ENCODE results near the gene SLC25A22.

Gene SLC25A22

DNA sequence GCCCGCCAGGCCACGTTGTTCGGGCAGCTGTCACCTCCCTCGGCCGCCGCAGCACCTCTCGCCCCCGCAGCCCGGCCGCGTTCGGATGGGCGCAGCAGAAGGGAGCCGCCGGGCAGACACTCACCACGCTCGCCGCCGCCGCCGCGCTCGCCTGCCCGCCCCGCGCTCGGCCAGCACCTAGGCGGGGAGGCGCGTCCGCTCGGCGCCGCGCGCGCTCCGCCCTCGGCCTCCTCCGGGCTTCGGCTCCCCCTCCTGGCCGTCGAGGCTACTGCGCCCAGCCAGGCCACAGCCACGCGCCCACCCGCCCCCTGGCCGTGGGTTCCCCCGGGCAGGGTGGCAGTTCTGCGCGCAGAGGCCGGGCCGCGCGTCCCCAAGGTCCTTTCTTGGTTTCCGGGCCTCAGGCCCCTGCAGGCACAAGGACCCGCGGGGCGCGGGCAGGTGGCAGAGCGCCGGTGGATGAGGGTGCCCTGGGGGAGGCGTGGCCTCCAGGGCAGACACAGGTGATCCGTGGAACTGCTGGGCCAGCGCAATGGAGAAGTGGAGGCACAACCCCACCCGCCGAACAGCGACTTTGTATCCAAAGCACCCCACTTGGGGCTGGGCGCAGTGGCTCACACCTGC lies at the start of gene SLC25A22:
Gene SLC25A22, minus strand, starts transcription at position 189 of the 621 bp plus-strand sequence. CDS start 3,275 bp downstream, outside the sequence.
- DNase-seq (ENCODE audit: extremely low read depth in 1 of 2, low read depth in 1 of 2): peak; percentile 71 to 77

DNA sequence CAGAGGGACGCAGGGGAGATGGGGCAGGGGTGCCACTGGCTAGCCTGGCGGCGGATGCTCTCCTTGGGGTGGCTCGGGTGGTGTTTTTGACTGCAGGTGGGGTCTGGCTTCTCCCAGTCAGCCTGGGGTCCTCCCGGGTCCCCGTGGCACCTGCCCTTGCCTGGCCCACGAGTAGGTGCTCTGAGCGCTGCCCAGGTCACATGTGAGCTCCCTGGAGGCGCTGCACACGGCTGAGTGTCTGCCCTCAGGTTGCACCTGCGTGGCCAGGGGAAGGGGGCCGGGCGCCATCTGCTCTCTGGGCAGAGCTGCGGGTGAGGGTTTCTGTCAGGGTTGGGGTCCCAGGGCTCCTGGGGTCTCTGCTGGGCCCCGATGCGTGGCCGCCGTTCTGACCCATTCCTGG lies 49.8 kb upstream of the SLC25A22 start:
- DNase-seq (ENCODE audit: extremely low read depth in 1 of 2, low read depth in 1 of 2): no peak

DNA sequence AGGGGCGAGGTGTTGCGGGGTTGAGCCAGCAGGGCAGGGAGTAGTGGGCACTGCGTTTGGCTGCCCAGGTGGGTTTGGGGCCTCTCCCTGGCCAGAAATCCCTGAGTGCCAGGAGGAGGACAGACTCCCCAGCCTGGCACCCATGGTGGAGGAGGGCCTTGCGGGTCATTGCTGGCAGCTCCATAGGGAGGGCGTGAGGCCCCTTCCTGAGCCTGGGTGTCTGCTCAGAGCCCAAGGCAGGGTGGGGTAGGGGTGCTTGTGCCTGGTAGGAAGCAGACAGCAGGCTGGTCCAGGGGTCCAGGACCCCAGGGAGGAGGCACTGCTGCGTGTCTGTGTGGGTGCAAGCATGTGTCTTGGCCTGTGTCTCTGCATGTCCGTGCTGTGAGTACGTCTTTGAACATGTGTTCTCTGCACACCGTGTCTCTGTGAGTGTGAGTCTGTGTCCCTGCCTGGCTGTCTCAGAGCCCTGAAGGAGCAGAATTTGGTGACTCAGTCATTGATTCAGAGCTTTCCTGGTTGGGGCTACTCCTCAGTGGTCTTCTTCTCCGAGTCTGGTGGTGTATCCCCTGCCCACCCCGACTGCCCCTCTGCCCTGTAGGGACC lies 48.5 kb upstream of the SLC25A22 start:
- DNase-seq (ENCODE audit: extremely low read depth in 1 of 2, low read depth in 1 of 2): no peak

DNA sequence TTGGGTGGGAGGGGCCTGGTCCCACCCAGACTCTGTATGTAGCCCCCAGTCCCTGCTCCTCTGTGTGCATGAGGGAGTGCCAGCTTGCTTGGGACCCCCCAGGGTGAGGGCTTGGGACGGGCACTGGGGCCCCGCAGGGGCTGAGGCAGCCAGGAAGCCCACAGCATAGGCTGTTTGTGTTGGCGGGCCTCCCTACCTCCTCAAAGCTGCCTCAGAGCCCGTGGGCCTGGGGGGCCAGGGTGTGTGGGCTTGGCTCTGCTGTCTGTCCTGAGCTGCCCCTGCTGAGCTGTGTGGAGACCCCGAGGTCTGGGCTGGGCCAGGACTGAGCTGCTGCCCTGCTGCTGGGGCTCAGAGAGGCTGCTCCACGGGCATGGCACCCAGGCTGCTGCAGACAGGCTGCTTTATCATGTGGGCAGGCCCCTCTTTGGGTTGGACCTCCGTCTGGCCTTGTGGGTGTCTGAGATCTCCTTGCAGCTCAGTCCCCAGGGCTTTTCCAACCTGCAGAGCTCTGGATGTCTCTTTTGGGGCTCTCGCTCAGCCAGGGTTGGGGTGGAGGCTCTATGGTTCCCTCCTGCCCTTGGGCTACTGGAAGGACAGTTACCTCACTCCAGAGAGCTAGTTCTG lies 47.9 kb upstream of the SLC25A22 start:
- DNase-seq (ENCODE audit: extremely low read depth in 1 of 2, low read depth in 1 of 2): no peak

DNA sequence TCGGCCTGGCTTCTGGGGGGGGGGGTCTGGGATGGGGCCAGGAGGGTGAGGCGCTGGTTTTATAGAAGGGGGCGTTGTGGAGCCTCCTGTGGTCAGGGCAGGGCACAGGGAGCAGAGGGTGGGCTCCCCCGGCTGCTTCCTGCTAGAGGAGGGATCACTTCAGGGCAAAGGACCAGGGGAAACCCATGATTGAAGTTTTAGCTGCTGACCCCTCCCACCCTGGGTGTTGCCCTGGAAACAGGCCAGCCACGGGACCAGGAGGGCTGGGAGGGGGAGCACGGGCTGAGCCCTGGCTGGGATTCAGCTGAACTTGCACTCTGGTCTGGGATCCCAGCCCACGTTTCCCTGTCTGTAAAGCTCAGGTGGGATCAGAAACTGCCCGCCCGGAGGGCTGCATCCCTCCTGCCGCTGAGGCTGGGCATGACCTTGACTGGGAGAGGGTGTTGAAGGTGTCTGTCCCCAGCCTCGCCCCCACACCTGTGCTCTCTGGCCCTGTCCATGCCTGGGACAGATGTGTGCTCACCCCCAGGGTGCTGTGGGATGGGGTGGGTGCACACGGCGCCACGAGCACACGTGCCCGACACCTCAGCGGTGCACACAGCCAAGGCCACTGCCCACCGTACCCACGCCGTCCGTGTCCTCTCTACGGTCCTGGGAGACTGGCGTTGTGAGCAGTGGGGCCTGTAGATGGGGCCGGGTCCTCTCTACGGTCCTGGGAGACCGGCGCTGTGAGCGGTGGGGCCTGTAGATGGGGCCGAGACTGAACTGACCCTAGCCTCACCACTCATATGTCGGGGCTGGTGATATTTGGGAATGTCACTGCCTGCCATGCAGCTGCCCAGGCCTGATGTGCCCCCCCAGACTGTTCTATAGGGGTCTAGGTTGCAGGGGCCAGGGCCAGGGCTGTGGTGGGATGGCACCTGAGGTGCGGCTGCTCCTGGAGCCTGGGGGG lies 46.9 kb upstream of the SLC25A22 start:
- DNase-seq (ENCODE audit: extremely low read depth in 1 of 2, low read depth in 1 of 2): no peak

DNA sequence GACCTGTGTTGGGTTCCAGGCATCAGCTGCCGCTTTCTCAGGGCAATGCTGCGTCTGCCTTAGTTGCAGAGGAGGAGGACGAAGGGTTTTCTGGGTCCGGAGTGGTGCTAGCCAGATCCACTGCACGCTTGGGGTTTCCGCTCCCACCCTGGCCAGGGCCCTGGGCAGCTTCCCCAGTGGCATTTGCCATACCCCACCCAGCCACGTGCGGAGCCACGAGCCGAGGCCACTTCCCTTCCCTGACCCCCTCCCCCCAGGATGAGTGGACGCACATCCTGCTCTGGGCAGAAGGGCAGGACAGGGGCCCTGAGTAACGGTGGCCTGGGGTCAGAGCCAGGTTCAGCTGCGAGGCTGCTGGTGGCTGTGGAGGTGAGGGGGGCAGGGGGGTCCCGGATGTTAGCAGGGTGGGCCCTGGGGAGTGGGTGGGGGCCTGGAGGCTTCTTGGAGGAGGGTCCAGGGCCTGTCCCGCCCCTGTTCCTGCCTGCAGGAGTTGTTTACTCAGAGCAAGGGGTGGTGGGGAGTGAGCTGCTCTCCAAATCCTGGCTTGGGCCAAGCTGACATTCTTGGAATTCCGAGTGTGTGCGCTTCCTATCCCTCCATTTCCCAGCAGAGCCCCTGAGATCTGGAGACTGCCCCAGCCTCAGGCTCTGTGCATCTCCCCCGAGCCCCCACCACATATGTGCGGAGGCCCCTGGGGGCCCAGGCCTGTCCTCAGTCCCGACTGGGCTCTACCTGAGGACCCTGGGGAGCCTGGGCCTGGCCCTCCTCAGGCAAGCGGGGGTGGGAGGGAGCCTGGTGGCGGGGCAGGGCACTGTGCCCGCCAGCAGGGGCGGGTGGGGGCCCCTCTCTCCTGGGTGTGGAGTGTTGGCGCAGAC lies 46.0 kb upstream of the SLC25A22 start:
- DNase-seq (ENCODE audit: extremely low read depth in 1 of 2, low read depth in 1 of 2): no peak

DNA sequence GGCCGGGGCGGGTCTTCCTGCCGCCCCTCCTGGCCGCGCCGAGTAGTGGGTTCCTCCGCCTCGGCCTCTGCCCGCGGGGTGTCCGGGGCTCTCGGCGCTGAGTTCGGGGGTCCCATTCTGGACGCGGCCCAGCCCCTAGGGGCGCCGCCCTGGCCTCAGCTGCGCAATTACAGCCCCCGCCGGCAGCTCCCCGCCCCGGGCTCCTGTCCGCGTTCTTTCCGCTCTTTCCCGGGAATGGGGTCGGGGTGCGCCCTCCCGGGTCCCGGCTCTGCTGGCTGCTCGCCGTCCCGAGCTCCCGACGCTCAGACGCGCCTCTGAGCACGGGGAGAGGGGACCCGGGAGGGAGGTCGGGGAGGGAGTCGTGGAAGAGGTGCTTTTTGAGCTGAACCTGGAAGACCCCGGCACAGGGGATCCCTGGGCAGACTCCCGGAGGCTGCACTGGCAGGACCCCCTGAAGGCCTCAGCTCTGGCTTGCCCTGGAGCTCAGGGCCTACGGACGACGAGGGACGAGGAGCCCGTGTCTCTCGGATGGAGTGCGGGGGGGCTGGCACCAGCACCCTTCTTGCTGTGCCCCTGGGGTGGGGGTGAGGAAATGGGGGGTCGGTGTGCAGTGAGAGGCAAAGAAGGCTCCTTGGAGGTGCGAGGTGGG lies 45.1 kb upstream of the SLC25A22 start:
- no peak for DNase-seq (ENCODE audit: extremely low read depth in 1 of 2, low read depth in 1 of 2)

DNA sequence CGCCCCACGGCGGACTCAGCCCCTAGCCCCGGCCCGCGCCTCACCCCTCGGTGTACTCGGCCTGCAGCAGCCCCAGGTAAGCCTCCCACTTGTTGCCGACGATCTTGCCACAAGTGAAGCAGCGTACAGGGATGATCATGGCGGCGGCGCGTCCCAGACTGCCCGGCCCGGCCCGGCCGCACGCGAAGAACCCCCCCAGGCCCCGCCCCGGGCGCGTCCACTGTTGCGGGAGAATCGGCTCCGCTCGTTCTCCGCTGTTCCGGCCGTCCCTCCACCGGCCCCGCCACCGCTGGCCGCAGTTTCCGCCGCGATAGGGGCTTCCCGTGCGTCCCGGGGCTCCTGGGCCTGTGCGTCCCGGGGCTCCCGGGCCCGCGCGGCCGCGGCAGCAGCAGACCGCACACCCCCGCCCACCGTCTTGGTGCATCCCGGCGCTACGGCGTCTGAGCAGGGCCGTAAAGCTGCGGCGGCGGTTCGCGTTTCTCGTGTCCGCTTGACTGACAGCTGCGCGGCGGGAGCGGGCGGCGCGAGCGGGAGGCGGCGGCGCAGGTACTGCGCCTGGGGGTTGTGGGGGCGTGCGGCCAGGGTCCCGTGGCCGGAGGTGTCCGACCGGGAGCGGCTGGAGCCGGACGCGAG lies 44.4 kb upstream of the SLC25A22 start, which contains the start of the genes POLR2L and TSPAN4:
Gene POLR2L, minus strand, starts transcription at position 160 of the 633 bp plus-strand sequence. Its CDS starts 21 bp downstream, at position 139.
Gene TSPAN4, plus strand, starts transcription at position 483 of the 633 bp plus-strand sequence. CDS start 7,453 bp downstream, outside the sequence.
- DNase-seq (ENCODE audit: extremely low read depth in 1 of 2, low read depth in 1 of 2): peak; percentile 75 to 76

DNA sequence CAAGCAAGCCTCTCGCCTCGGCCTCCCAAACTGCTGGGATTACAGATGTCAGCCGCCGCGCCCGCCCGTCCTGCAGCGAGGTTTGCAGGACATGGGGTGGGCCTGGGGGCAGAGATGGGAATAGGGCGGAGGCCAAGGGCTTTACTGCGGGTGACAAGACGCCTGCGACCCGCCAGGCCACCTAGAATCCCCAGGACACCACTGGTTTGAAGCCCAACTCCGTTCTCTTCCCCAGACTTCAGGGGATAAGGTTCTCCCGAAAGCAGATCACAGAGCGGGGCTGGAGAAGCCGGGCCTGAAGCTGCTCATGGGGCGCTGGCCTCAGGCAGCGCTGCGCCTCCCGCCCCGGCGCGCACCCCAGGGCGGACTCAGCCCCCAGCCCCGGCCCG lies 43.9 kb upstream of the SLC25A22 start:
- DNase-seq (ENCODE audit: extremely low read depth in 1 of 2, low read depth in 1 of 2): no peak

DNA sequence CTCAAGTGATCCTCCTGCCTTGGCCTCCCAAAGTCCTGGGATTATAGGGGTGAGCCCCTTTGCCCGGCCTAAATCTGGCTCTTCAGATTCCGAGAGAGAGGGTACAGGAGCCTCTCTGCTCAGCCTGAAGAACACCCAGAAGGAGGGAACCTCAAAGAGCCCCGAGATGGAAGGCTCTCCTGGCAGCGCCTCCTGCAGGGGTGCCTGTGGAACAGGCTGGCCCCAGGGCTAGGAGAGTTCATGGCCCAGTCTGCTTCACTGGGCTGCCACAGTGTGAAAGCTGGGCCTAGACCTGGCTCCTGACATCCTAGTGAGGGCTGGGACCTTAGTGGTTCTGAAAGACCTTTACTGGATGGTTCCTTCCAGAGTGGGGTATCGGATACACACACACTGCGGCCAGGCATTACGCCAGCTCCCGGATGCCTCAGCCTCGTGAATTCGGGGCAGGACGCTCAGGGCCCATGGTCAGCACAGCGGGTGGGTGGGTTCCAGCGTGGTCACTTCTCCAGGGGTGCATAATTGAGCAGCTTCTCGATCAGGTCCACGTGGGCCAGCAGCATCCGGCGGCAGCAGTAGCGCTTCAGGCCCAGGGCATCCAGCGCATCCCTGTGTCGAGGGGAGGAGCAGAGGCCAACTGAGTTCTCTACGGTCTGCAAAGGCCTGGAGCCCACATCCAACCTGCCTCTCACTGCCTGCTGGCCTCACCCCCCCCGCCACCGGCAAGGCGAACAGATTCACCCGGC lies 42.0 kb upstream of the SLC25A22 start:
- DNase-seq (ENCODE audit: extremely low read depth in 1 of 2, low read depth in 1 of 2): no peak

DNA sequence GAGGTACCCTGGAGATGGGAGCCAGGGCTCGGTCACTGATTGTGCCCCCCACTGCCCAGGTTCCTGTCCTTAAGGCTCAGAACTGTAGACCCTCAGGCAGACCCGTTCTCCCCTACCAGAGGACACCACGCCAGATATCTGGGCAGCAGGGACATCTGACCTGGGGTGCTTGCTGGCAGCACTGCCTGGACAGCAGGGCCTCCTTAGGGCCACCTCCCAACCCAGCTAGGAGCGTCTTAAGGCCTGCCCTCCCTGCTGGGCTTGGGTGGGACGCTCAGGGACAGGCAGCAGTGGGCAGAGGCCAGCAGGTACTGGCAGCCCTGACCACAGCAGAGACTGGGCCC lies 41.2 kb upstream of the SLC25A22 start:
- DNase-seq (ENCODE audit: extremely low read depth in 1 of 2, low read depth in 1 of 2): no peak

DNA sequence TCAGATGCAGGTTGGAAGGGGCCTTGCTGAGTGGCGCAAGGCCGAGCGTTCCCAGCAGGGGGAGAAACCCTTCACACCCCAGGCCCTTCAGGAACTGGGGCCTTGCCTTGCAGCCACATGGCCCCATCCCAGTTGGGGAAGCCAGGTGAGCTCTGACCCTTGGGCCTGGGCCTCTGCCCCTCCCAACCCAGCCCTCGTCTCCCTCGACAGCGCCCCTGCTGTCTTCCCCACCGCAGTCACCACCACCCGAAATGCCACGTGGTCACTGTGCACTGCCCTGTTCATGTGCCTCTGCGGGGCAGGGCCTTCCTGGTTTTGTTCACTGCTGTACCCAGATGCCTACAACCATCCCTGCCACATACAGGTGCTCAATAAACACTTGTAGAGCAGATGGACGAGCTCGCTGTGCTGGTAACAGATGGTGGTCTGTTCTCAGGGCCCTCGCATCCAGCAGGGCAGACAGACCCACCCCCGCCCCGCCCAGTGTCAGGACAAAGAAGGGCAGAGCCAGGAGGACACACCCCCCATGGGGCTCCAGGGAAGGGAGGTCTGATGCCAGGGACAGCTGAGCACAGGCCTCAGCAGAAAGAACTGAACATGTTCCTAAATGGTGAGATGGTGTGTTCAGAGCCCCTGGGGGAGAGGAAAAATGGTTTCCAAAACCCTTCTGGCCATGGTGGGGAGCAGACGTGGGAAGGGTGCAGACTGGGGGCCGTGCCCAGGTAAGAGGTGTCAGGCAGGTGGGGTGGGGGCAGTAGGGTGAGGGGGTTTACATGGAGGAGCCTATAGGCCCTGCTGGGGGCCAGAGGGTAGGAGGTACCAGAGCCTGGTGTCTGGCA lies 40.6 kb upstream of the SLC25A22 start:
- DNase-seq (ENCODE audit: extremely low read depth in 1 of 2, low read depth in 1 of 2): no peak

DNA sequence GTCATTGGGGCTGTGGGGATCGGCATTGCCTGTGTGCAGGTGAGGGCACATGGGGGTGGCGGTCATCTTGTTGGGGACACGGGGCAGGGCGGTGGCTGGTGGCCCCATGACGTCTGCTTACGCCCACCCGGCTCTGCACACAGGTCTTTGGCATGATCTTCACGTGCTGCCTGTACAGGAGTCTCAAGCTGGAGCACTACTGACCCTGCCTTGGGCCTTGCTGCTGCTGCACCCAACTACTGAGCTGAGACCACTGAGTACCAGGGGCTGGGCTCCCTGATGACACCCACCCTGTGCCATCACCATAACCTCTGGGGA lies 39.9 kb upstream of the SLC25A22 start:
- no peak for DNase-seq (ENCODE audit: extremely low read depth in 1 of 2, low read depth in 1 of 2)

DNA sequence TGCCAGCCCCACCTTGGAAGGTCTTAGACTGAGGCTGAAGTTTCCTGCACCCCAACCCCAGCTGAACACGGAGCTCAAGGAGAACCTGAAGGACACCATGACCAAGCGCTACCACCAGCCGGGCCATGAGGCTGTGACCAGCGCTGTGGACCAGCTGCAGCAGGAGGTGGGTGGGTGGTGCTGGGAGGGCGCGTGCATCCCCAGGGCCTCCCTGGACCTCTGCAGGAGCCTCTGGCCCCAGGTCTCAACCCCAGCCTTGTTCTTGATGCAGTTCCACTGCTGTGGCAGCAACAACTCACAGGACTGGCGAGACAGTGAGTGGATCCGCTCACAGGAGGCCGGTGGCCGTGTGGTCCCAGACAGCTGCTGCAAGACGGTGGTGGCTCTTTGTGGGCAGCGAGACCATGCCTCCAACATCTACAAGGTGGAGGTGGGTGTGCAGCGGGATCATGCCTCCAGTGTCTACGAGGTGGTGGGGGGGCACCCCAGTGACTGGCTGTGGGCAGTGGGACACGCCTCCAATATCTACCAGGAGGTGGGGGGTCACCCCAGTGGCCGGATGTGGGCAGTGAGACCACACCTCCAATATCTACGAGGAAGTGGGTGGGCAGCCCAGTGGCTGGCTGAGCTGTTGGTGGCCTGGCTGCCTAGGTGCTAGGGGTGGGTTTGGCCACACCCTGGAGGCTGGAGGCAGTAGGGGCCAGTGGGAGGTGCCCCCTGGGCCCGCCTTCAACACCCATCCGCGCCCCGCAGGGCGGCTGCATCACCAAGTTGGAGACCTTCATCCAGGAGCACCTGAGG lies 39.3 kb upstream of the SLC25A22 start:
- no peak for DNase-seq (ENCODE audit: extremely low read depth in 1 of 2, low read depth in 1 of 2)

DNA sequence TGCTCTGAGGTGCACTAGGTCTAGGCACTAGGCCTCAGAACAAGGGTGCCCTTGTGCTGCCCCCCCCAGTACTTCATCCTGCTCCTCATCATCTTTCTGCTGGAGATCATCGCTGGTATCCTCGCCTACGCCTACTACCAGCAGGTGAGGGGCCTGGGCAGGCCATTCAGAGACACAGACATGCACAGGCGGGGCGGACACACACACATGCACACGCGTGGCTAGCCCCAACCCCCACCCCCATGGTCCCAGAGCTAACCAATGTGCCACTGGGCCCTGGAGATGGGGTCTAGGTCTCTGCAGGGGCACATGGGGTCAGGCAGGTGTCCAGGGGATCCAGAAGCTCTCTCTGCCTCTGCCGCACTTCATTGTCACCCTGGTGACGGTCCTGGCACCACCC lies 38.6 kb upstream of the SLC25A22 start:
- DNase-seq (ENCODE audit: extremely low read depth in 1 of 2, low read depth in 1 of 2): no peak

DNA sequence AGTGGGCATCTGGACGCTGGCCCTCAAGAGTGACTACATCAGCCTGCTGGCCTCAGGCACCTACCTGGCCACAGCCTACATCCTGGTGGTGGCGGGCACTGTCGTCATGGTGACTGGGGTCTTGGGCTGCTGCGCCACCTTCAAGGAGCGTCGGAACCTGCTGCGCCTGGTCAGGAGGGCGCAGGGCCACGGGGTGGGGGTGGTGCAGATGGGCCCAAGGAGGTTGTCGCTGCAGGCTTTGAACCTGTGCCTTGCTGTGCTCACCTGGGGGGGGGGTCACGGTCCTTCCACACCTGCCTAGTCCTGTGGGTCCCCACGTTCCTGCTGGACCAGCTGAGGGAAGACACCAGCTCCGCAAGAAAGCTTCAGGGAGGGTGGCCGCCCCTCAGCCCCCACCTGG lies 38.2 kb upstream of the SLC25A22 start:
- DNase-seq (ENCODE audit: extremely low read depth in 1 of 2, low read depth in 1 of 2): no peak

Measured in stimulated activated CD8-positive, alpha-beta memory T cell treated with anti-CD3 and anti-CD28 coated beads, Interleukin-7, amount 100 ng/mL, for 48 hours (primary cell).